ENCODE measurements around the gene PNPLA8. TPM values are rescaled to one million over a fixed set of nuclear protein-coding genes. Genes with fewer than 3 reads are reported as not detected.

Gene PNPLA8
- total RNA-seq, 1 donor from 2014 or later, result 23.1 TPM

DNA sequence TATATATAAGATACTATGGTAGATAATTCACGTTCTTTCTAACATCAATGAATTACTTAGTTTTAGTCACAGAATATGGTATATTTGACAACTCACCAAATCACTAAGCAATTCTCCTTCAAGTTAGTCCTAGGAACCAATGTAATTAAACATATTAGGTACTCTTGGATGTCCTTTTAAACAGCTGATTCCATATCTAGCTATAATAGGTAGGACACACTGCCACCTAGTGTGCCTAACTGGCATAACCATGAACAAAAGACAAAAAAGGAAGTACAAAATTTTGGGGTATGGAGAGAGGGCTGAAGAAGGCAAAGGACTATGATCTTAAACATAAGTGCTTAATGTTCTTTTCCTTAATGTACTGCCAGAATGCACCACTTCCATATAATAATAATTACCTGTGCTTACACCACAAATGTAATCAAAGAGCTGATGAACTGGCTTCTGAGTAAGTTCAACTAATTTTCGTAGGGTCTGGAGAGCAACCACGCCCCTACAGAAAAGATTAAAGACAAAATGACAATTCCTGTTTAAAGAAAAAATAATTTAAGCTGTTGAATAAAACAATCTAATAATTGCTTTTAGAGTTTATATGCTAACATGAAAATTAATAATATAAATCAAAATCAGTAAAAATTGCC is 28.7 kb downstream of the PNPLA8 start:
- Mint-ChIP-seq H3K27ac (ENCODE audit: unreplicated experiment) (no peak overlapping the region), H3K27me3 (ENCODE audit: low read depth, unreplicated experiment) (no peaks in the 10 kb centered on the region), H3K36me3 (ENCODE audit: low read depth, unreplicated experiment) (peaks cover 9% of the 10 kb centered on the region), H3K9me3 (ENCODE audit: unreplicated experiment) (no peaks in the 10 kb centered on the region), H3K4me3 (ENCODE audit: unreplicated experiment) (no peak overlapping the region), H3K4me1 (ENCODE audit: low read depth, unreplicated experiment) (peaks cover 4% of the 10 kb centered on the region)
- Histone ChIP-seq H3K4me2 (ENCODE audit: low read length) (no peak overlapping the region), H4K20me1 (ENCODE audit: insufficient read depth, low read length) (no peaks in the 10 kb centered on the region), H3K36me3 (ENCODE audit: insufficient read depth, low read length) (peaks cover 12% of the 10 kb centered on the region), H3K27ac (ENCODE audit: low read depth, low read length) (no peak overlapping the region), H3K27me3 (ENCODE audit: insufficient read depth, low read length) (no peaks in the 10 kb centered on the region), H3K9ac (ENCODE audit: low read length) (no peak overlapping the region), H2AFZ (ENCODE audit: low read depth, low read length) (no peak overlapping the region), H3K79me2 (ENCODE audit: insufficient read depth, low read length) (no peaks in the 10 kb centered on the region), H3K9me3 (ENCODE audit: insufficient read depth, low read depth, low read length) (no peaks in the 10 kb centered on the region), H3K4me3 (ENCODE audit: insufficient read depth, low read depth, low read length) (no peak overlapping the region), H3K4me1 (ENCODE audit: insufficient read depth, low read length) (no peaks in the 10 kb centered on the region)
- peak; percentile 11 for DNase-seq (ENCODE audit: low read depth)
- FAIRE-seq, result no peak
- TF ChIP-seq EZH2 (IDR thresholded peaks at IDR 0.05; ENCODE audit: insufficient read depth, low read length), result no peak
- TF ChIP-seq, protein P1, sequence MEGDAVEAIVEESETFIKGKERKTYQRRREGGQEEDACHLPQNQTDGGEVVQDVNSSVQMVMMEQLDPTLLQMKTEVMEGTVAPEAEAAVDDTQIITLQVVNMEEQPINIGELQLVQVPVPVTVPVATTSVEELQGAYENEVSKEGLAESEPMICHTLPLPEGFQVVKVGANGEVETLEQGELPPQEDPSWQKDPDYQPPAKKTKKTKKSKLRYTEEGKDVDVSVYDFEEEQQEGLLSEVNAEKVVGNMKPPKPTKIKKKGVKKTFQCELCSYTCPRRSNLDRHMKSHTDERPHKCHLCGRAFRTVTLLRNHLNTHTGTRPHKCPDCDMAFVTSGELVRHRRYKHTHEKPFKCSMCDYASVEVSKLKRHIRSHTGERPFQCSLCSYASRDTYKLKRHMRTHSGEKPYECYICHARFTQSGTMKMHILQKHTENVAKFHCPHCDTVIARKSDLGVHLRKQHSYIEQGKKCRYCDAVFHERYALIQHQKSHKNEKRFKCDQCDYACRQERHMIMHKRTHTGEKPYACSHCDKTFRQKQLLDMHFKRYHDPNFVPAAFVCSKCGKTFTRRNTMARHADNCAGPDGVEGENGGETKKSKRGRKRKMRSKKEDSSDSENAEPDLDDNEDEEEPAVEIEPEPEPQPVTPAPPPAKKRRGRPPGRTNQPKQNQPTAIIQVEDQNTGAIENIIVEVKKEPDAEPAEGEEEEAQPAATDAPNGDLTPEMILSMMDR (IDR thresholded peaks at IDR 0.05; ENCODE audit: insufficient read depth, low read depth, low read length), result peak; percentile 87

DNA sequence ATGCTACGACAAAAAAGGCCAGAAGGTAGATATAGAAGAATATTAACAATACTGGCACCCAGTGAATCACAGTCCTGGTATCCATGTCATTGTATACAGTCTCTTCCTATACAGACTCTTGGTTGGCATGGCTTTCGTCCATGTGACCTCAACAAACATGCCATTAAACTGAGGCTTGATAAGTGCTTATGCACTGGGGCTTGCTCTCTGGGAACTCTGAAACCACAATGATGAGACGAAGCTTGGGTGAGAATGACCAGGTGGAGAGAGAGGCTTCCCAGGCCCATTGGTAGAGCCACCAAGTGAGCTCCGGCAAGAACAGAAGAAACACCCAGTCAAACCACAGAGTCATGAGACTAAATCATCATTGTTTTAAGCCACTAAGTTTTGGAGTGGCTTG is 33.2 kb downstream of the PNPLA8 start:
- no peaks in the 10 kb centered on the region for H3K9me3 Mint-ChIP-seq (ENCODE audit: unreplicated experiment)
- FAIRE-seq (no peak), DNase-seq (ENCODE audit: low read depth) (no peak)
- H3K27ac Mint-ChIP-seq (ENCODE audit: unreplicated experiment), result peak overlapping the region; percentile 49
- H3K36me3 ChIP-seq (ENCODE audit: insufficient read depth, low read length), result peaks cover 10% of the 10 kb centered on the region
- H3K4me1 ChIP-seq (ENCODE audit: insufficient read depth, low read length), result no peaks in the 10 kb centered on the region
- H3K27me3 ChIP-seq (ENCODE audit: insufficient read depth, low read length), result no peaks in the 10 kb centered on the region
- no peaks in the 10 kb centered on the region for H4K20me1 ChIP-seq (ENCODE audit: insufficient read depth, low read length)
- H3K27ac ChIP-seq (ENCODE audit: low read depth, low read length), result no peak overlapping the region
- no peak overlapping the region for H3K9ac ChIP-seq (ENCODE audit: low read length)
- no peak overlapping the region for H3K4me2 ChIP-seq (ENCODE audit: low read length)
- no peak for TF ChIP-seq EZH2 (IDR thresholded peaks at IDR 0.05; ENCODE audit: insufficient read depth, low read length)
- TF ChIP-seq, protein P1 (IDR thresholded peaks at IDR 0.05; ENCODE audit: insufficient read depth, low read depth, low read length), result no peak
- no peaks in the 10 kb centered on the region for H3K9me3 ChIP-seq (ENCODE audit: insufficient read depth, low read depth, low read length)
- H3K4me1 Mint-ChIP-seq (ENCODE audit: low read depth, unreplicated experiment), result peaks cover 8% of the 10 kb centered on the region
- H3K79me2 ChIP-seq (ENCODE audit: insufficient read depth, low read length), result no peaks in the 10 kb centered on the region
- H3K27me3 Mint-ChIP-seq (ENCODE audit: low read depth, unreplicated experiment), result no peaks in the 10 kb centered on the region
- no peak overlapping the region for H2AFZ ChIP-seq (ENCODE audit: low read depth, low read length)
- H3K36me3 Mint-ChIP-seq (ENCODE audit: low read depth, unreplicated experiment), result peaks cover 7% of the 10 kb centered on the region
- no peak overlapping the region for H3K4me3 ChIP-seq (ENCODE audit: insufficient read depth, low read depth, low read length)
- no peak overlapping the region for H3K4me3 Mint-ChIP-seq (ENCODE audit: unreplicated experiment)

DNA sequence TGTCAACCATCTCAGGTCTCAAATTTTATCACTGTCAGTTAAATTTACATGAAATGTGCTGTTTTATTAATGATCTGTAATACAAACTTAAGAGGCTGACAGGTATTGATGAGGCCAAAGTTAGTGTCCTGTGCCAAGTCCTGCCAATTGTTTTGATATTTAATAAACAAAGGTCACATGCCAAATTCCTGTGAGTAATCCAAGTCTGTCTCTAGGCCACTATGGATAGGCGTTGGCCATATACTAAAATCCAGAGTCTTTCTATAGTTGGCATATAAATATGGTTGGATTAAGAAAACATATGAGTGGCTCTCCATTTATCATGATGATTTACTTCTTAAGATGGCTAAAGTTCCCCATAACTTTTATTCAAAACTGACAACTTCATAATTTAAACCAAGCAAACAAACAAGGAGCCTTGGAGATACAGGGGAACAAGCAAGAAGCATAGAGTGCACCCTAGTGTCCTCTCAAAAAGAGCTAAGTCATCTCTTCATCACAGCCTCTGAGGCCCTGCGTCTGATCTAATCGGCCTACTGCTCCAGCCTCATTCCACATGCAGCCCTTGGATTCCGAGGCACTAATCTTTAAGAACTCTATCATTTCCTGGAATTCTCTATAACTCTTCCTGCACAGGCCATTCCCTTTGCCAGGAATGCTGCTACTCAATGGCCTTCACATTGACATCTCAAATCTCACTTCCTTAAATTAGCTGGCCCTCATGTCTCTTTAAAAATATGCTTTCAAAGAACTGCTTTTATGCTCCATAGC is 37.0 kb downstream of the PNPLA8 start:
- no peaks in the 10 kb centered on the region for H3K36me3 ChIP-seq (ENCODE audit: insufficient read depth, low read length)
- H2AFZ ChIP-seq (ENCODE audit: low read depth, low read length), result no peak overlapping the region
- Mint-ChIP-seq H3K4me1 (ENCODE audit: low read depth, unreplicated experiment) (peaks cover 15% of the 10 kb centered on the region), H3K4me3 (ENCODE audit: unreplicated experiment) (no peak overlapping the region), H3K27me3 (ENCODE audit: low read depth, unreplicated experiment) (no peaks in the 10 kb centered on the region), H3K27ac (ENCODE audit: unreplicated experiment) (no peak overlapping the region), H3K9me3 (ENCODE audit: unreplicated experiment) (no peaks in the 10 kb centered on the region), H3K36me3 (ENCODE audit: low read depth, unreplicated experiment) (peaks cover 8% of the 10 kb centered on the region)
- no peaks in the 10 kb centered on the region for H3K27me3 ChIP-seq (ENCODE audit: insufficient read depth, low read length)
- H3K4me2 ChIP-seq (ENCODE audit: low read length), result no peak overlapping the region
- TF ChIP-seq, protein P1 (IDR thresholded peaks at IDR 0.05; ENCODE audit: insufficient read depth, low read depth, low read length), result no peak
- no peak for TF ChIP-seq EZH2 (IDR thresholded peaks at IDR 0.05; ENCODE audit: insufficient read depth, low read length)
- no peak overlapping the region for H3K9ac ChIP-seq (ENCODE audit: low read length)
- H3K27ac ChIP-seq (ENCODE audit: low read depth, low read length), result no peak overlapping the region
- H4K20me1 ChIP-seq (ENCODE audit: insufficient read depth, low read length), result no peaks in the 10 kb centered on the region
- DNase-seq (ENCODE audit: low read depth) (peak; percentile 16), FAIRE-seq (no peak)
- no peaks in the 10 kb centered on the region for H3K4me1 ChIP-seq (ENCODE audit: insufficient read depth, low read length)
- no peaks in the 10 kb centered on the region for H3K79me2 ChIP-seq (ENCODE audit: insufficient read depth, low read length)
- H3K9me3 ChIP-seq (ENCODE audit: insufficient read depth, low read depth, low read length), result no peaks in the 10 kb centered on the region
- H3K4me3 ChIP-seq (ENCODE audit: insufficient read depth, low read depth, low read length), result no peak overlapping the region
